ENCODE results near the gene TRIM41.
A peak's percentile ranks its signal among the peaks of the same experiment; 100 is the strongest.

Gene TRIM41

GRCh38 chr5:181243564-181244343 is 20.7 kb downstream of the TRIM41 start, which contains the start of gene RACK1:
RACK1 (minus strand) TSS chr5:181243906; CDS start chr5:181243800, 106 bp downstream.
- DNase-seq (ENCODE audit: low spot score), result peak; percentile 90
- in situ Hi-C loops (cut with MboI; ENCODE audit: low pct_unique_long_range_greater_than_20kb, low sequenced_read_pairs, unreplicated experiment), result no loop called here
- TF ChIP-seq CTCF (IDR thresholded peaks at IDR 0.05; ENCODE audit: extremely low read depth, insufficient read depth, missing control alignments), result no peak

- DNase-seq (ENCODE audit: low spot score), result no peak
- in situ Hi-C loops (cut with MboI; ENCODE audit: low pct_unique_long_range_greater_than_20kb, low sequenced_read_pairs, unreplicated experiment), result no loop called here
- TF ChIP-seq CTCF (IDR thresholded peaks at IDR 0.05; ENCODE audit: extremely low read depth, insufficient read depth, missing control alignments), result no peak
Observed at GRCh38 chr5:181245427-181246275, 22.6 kb downstream of the TRIM41 start.

GRCh38 chr5:181246276-181247049 is 23.4 kb downstream of the TRIM41 start:
- DNase-seq (ENCODE audit: low spot score), result peak; percentile 84
- no peak for TF ChIP-seq CTCF (IDR thresholded peaks at IDR 0.05; ENCODE audit: extremely low read depth, insufficient read depth, missing control alignments)
- in situ Hi-C loops (cut with MboI; ENCODE audit: low pct_unique_long_range_greater_than_20kb, low sequenced_read_pairs, unreplicated experiment), result no loop called here

DNA sequence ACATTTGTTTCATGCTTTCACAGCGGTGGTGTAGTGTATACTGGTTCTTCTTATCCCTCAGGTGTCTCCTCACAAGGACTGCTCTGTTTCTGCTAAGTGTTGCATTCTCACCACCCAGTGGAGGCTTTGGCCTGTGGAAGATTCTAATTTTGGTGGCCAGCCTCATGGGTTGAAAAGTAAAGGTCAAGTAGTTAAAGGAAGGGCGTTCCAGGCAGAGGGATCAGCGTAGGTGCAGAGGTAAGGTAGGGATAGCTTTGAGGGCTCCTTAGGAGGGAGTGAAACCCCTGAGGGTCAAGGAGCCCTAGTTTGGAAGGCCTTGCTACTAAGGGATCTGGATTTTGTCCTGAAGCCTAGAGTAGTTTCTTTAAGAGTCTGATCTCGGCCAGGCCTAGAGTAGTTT is 25.2 kb downstream of the TRIM41 start:
- TF ChIP-seq CTCF (IDR thresholded peaks at IDR 0.05; ENCODE audit: extremely low read depth, insufficient read depth, missing control alignments), result no peak
- in situ Hi-C loops (cut with MboI; ENCODE audit: low pct_unique_long_range_greater_than_20kb, low sequenced_read_pairs, unreplicated experiment), result no loop called here
- no peak for DNase-seq (ENCODE audit: low spot score)

GRCh38 chr5:181255276-181255675 is 32.2 kb downstream of the TRIM41 start:
- no peak for DNase-seq (ENCODE audit: low spot score)
- in situ Hi-C loops (cut with MboI; ENCODE audit: low pct_unique_long_range_greater_than_20kb, low sequenced_read_pairs, unreplicated experiment), result no loop called here
- no peak for TF ChIP-seq CTCF (IDR thresholded peaks at IDR 0.05; ENCODE audit: extremely low read depth, insufficient read depth, missing control alignments)
